GM18519 (cell line): ENCODE data around the gene CHEK1.

Experiments
- ATAC-seq: cut with Tn5 transposase; IDR thresholded peaks from one replicate; pipeline ENCODE4 v1.9.1; 2021; ENCODE audit warnings: mild to moderate bottlenecking, moderate library complexity; ENCODE audit not compliant: unreplicated experiment, low FRiP score

CHEK1 gene

GRCh38 chr11:125625630-125626287 lies 796 bp downstream of the CHEK1 start:
- peak; percentile 84 for ATAC-seq

GRCh38 chr11:125626288-125626950 lies 1.5 kb downstream of the CHEK1 start:
- no peak for ATAC-seq

GRCh38 chr11:125627236-125627910 lies 2.4 kb downstream of the CHEK1 start:
- ATAC-seq = no peak

GRCh38 chr11:125637840-125638239 lies 12.9 kb downstream of the CHEK1 start:
- ATAC-seq = no peak

DNA sequence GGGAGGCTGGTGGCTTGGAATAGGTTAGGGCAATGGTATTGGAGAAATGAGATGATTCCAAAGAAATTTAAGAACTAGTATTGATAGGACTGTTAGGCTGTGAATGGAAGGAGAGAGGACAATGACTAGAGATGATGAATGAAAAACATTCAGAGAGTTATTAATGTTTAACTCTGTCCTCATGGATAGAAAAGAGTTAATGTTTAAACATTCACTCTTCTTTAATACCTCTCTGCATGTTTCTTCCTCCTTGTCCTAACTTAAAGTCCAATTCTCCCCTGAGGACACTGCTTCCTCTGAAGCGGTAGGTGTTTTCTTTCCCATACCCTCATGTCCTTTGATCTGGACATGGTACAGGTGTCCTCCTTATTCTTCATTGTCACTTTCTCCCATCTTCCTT lies 13.4 kb downstream of the CHEK1 start:
- no peak for ATAC-seq

- ATAC-seq = no peak
These were observed 20.9 kb downstream of the CHEK1 start for GRCh38 chr11:125645871-125646270.

- no peak for ATAC-seq
These were observed 24.7 kb downstream of the CHEK1 start for GRCh38 chr11:125649465-125650166.

- no peak for ATAC-seq
These were observed 37.7 kb downstream of the CHEK1 start for GRCh38 chr11:125662689-125663088.

DNA sequence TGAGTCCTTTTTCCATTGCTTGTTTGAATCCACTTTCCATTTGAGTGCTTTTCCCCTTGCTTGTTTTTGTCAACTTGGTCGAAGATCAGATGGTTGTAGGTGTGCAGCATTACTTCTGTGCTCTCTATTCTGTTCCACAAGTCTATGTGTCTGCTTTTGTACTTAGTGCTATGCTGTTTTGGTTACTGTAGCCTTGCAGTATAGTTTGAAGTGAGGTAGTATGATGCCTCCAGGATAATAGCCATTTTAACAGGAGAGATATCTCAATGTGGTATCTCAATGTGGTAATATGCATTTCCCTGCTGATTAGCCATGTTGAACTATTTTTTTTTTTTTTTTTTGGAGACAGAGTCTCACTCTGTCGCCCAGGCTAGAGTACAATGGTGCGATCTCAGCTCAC lies 38.9 kb downstream of the CHEK1 start:
- no peak for ATAC-seq

DNA sequence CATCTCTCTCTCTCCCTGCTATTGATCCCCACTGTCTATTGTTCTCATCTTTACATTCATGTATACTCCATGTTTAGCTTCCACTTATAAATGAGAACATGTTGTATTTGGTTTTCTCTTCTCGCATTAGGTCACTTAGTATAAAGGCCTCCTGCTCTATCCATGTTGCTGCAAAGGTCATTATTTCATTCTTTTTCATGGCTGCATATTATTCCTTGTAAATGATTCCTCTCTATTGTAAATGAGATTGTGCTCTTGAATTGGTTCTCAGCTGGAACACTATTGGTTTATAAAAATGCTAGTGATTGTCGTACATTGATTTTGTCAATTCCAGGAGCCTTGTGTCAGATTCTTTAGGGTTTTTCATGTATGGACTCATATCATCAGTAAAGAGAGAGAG lies 42.2 kb downstream of the CHEK1 start:
- no peak for ATAC-seq

- no peak for ATAC-seq
These were observed 45.2 kb downstream of the CHEK1 start for GRCh38 chr11:125670172-125670571.

DNA sequence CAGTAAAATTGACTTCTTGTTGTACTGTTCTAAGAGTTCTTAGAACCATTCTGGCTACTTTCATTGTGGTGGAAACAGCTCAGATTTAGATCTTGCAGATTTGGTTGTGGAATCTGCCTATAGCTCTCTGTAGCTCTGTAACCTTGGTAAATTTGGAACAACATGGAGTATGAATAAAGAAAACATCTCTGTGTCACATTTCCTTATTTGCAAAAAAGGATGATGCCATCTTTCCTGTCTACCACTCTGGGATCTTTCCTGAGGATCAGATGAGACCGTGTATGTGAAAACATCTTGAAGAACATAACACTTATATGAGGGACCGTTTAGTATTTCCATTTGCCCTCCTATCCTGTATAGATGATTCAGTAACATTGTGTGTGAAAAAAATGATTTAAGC lies 46.6 kb downstream of the CHEK1 start:
- ATAC-seq = no peak

DNA sequence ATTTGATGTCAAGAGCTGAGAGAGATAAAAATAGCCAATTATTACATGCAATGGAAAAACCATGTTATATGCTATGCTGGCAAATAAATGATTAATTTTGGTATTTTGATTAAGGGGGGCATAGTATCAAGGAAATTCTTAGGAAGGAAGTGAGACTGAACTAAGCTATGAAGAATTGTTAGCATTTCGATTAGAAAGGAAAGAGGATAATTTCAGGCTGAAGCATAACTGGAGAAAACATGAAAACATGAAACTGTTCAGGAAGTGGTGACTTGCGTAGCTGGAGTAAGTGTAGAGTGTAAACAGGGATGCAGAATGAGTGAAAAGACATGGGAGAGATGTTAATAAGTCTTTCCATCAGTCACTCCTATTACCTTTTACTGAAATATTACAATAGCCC lies 49.2 kb downstream of the CHEK1 start:
- ATAC-seq = no peak

DNA sequence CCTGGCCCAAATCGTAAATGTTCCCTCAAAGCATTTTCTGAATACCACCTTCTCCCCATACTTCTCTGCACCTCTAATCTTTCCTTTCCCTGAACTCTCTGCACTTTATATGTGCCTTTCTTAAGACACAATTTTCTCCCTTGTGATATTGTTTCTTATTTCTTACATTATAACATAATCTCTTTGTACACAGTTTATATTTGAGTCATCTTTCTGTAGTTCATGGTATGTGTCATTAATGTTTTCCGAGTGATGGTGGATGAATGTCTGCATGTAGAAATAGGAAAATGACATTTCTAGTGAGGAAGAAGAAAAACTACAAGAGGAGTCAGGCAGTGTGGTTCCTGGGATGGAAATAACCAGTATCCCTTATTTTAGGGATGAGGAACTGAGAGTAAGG lies 50.2 kb downstream of the CHEK1 start:
- ATAC-seq = no peak

GRCh38 chr11:125679397-125679796 lies 54.4 kb downstream of the CHEK1 start:
- ATAC-seq = no peak

GRCh38 chr11:125679837-125680236 lies 54.9 kb downstream of the CHEK1 start:
- ATAC-seq = no peak

GRCh38 chr11:125680747-125681146 lies 55.8 kb downstream of the CHEK1 start, which contains the start of gene ACRV1:
Gene ACRV1 (minus strand): TSS chr11:125680847. CDS start chr11:125680780, 67 bp downstream.
- ATAC-seq = no peak

GRCh38 chr11:125685228-125685627 lies 60.3 kb downstream of the CHEK1 start:
- ATAC-seq = no peak

DNA sequence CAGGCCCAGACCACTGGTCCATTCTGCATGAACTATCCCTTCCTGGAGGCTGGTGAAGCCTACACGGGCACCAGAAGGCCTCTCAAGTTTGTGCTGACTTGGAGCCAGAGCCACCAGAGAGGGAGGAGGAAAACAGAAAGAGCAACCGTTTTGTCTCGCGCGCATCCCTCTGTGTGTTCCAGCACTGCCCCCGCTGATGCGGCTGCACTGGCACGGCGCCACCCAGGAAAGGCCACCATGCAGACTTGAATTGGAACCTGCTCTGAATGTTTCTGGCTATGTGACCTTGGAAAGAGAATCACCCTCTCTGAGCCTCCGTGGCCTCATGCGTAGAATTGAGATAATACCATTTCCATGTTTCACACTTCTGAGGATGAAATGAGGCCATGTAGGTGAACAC lies 63.1 kb downstream of the CHEK1 start:
- no peak for ATAC-seq

DNA sequence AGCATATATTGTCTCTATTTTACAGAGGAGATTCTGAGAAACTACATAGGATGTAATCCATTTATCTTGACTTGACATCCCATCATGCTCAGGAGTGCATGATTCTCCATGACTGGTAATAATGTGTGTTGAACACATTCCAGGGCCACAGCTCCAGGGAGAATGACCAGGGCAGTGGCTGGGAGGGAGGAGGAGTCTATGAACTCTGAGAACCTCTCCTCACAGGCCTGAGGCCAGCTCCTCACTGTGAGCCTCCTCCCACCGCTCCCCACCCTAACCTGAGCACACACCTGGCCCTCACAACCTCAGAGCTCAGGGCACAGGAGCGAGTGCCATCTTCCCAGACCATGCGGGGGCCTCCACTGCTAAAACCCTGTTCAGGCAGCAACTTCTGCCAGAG lies 63.7 kb downstream of the CHEK1 start:
- ATAC-seq = no peak

DNA sequence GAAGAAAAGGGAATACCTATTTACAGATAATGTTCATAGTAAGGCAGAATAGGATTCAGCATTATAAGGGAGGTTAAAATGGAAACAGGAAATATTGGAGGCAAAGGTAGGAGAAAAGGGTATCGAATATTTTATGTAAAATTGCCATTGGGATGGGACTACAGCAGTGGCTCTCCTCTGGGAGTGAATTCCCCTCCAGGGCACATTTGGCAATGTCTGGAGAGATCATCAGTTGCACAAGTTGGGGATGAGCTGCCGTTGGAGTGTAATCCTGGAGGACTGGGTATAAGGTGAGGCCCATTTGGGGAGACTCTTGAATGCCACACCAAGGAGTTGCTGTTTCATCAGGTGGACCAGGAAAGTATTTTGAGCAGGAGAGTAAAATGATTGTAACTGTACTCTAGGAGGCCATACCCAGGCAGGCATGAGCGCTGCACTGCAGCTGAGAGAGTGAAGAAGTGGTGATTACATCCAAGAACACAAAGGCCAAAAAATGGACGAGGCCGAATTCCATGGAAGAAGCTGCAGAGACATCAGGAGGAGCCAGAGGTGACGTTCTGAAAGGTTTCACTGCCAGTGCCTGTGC lies 64.4 kb downstream of the CHEK1 start:
- ATAC-seq = no peak
